ENCODE results near the gene CEP95.
A peak's percentile ranks its signal among the peaks of the same experiment; 100 is the strongest.

CEP95 gene

DNA sequence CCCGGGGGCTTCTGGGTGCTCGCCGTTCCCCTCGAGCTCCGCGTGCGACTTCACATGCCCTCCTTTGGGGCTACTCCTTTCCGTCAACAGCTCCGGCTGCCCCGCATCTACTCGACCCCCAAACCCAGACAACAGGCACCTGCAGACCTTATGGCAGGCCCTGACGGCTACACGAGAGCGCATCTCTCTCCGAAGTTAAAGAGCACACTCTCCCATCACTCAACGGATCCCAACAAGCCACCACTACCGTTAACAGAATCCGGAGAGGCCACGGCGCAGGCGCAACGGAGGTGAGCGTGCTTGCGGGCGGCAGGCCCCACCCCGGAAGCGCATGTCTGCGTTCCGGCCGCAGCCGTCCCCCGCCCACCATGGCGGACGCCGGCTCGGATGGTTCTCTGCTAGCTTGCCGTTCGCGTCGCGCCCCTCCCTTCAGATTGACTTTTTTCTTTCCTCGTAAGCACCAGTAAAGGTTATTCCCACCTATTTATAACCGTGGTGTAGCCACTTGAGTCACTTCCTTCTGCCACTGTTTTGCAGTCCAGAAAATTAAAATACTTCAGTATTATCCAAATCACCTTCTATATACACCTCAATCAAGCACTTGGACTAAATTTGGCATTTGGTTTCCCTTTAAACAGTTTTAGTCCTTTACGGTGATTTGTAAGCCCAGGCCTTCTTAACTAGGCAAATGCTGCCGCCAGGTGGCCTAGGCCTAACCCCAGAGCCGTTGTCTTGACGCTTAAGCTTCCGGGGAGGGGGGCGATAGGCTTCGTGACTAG lies 9.8 kb upstream of the CEP95 start, which contains the start of gene POLG2:
POLG2 (minus strand) TSS at position 269 of the 779 bp plus-strand sequence; CDS start at position 183, 86 bp downstream.
- peak; percentile 82 for DNase-seq

DNA sequence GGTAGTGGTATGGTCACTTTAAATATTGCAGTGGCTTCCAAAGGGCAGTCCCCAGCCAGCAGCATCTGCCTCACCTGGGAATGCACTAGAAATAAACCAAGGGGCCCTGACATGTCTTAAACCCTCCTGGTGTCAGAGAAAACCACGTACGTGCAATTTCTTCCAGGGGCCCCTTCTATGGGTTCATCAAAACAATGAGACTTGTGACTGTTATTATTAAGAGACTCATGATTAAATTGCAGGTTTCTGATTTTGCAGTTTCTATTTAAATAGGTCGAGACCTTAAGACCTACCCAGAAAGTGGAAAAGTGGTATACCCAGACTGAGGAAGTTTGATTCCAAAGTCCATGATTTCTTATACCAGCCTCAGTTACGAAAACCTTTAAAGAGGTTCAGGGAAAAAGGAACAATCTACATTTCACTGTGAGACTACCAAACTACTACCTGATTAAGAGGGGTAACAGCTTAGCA lies 9.2 kb upstream of the CEP95 start:
- DNase-seq = no peak

DNA sequence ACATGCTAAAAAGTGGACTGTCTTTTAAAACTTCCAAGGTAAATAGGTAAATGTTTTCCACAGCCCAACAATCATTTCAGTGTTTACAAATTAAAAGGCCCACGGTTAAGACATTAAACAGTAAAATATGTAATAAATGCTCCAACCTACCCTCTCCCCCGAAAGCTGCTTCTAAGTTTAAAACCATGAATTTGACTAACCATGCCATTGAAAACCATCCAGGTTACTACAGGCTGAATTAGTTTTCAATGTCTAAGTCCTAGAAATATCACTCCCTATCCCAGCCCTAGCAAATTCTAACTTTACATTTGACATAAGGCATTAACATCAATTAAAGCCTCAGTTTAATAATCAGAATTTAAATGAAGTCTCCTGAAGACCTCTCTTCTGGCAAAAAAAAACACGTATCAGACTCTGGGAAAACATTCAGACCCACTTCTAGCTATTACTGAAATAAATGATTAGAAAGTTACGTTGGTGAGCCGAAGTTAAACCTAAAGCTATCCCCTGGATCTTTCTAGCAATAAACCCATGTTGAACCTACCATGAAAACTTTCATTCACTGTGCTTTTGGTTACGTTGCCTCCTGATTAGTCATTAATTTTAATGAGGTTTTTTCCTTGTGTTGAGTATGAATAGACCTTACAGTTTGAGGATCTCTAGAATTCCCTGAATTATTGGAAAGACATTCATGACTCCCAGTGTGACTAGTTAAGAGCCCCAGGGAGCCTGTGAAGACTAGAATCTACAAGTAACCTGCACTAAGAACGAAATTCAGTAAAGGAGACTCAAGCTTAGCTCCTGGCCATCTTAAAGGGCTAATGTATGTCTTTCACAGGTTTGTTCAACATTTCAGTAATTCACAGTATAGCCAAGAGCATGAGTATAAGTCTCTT lies 8.2 kb upstream of the CEP95 start:
- no peak for DNase-seq

- DNase-seq = no peak
Observed at GRCh38 chr17:64499805-64500486, 6.8 kb upstream of the CEP95 start.

GRCh38 chr17:64500487-64500859 lies 6.3 kb upstream of the CEP95 start:
- no peak for DNase-seq

DNA sequence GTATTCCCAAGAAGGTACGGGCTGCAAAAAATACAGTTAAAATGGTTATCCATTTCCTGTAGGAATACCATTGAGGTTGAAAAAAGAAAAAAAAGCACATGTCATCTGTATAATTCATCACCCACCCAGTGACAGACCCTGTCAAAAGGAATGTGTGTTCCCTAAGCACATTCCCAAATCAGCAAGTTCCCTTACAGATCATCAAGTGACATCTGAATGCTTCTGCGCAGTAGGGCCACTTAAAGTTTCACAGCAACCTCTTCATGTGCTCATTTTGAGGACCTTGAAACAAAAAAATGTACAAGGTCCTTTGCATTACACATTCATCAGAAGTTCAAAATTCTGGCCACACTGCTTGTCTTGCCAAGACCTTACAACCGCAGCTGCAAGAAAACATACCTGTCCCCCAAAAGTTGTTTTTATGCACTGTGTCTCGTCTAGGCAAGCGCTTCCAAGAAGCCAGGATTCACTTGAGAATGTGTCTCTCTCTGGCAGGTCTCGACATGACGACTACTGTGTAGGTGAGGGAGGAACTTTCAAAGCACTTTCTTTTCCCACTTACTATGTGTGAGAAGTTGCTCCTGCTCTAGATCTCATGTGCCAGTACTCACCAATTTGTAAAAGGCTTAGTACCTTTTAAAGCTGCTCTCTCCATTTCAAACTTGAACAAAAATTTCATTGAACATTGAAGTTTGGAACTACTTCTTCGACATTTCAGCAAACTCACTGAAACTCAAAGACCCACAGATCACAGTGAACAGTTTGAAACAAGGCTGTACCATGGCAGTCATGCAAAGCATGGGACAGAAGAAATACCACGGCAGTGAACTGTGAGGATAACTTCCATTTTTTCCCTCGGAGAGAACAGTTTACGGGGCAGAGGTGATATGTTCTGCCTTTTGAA lies 5.7 kb upstream of the CEP95 start:
- DNase-seq = no peak

DNA sequence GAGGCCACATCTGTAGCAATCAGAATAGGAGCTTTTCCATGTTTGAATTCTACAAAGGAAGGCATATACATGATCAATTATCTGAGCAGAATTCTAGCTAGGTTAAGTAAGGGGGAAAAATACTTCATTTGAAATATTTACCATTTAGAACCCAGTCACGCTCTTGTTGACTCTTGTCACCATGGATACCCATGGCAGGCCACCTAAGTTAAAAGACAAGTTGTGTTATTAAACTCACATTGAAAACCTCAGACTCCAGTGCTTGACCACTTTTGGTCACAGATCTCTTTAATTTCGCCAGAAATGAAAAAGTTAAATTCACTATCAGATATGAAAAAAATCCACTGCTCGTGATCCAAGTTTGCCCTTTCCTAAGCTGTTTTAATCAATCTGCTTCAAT lies 4.8 kb upstream of the CEP95 start:
- DNase-seq = no peak

DNA sequence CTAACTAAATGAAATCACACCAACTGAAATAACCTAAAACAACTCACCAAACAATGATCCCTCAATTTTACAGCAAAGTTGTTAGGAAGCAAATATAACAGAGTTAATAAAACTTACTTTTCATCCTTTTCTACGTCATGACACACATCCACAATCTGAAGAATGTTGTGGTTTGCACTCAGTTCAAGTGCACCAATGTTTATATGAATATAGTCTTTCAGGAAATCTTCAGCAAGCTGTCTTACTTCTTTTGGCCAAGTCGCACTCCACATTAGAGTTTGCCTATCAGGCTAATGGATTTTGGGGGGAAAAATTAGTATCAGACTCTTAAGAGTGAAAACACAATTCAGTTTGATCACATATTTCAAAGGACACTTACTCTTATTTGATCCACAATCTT lies 4.0 kb upstream of the CEP95 start:
- no peak for DNase-seq

DNA sequence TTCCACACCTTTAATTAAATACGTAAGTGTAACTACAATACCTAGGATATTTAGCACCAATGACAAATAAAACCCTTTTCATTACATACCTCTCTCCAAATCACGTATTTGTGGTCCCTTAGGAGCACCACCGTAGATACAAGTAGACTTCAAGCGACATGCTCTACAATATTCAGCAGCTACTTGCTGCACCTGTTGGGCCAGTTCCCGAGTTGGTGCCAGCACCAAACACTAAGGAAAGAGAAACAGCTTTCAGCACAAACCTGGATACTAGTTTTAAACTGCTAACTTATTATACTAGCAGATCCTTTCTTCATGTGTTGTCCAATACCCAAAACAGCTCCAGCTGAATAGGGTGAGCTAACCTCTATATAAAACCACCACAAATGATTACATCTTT lies 3.4 kb upstream of the CEP95 start:
- no peak for DNase-seq

DNA sequence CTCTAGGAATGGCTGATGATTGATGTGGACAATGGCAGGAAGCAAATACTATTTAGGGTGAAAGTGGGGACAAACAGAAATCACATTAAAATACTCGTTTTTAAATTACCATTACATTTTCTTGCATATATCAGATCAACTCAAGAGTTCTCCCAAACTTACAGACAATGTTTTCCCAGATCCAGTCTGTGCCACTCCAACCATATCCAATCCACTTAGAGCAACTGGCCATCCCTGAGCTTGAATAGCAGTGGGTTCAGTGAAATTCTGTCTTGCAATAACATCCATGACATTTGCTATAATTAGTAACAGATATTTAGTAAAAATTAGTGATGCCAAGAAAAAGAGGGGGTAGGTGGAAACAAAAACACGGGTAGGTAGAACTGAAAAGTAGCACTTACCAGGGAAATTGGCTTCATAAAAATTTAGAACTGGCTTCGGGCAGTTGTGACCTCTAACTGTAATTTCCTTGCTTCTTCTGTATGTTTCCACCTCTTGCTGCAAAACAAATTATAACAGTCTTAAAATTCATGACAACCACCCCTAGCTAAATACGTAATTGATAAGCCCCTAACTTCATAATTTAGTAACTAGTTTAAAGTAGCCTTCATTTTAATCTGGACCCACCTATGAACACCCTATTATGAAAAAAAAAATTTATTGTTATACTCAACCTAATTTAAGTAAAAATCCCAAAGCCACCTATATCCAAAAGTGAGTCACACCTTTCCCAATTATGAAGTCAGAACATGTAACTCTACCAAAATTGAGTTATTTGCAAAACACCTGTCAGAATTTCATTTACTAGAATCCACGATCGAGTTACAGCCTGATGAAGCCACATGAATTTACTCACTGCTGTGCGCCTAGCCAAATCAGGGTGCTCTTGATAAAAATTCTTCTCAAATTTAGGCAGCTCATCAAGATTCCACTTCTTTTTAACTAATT lies 2.7 kb upstream of the CEP95 start:
- DNase-seq = no peak

- no peak for DNase-seq
Observed at GRCh38 chr17:64504769-64505339, 1.9 kb upstream of the CEP95 start.

DNA sequence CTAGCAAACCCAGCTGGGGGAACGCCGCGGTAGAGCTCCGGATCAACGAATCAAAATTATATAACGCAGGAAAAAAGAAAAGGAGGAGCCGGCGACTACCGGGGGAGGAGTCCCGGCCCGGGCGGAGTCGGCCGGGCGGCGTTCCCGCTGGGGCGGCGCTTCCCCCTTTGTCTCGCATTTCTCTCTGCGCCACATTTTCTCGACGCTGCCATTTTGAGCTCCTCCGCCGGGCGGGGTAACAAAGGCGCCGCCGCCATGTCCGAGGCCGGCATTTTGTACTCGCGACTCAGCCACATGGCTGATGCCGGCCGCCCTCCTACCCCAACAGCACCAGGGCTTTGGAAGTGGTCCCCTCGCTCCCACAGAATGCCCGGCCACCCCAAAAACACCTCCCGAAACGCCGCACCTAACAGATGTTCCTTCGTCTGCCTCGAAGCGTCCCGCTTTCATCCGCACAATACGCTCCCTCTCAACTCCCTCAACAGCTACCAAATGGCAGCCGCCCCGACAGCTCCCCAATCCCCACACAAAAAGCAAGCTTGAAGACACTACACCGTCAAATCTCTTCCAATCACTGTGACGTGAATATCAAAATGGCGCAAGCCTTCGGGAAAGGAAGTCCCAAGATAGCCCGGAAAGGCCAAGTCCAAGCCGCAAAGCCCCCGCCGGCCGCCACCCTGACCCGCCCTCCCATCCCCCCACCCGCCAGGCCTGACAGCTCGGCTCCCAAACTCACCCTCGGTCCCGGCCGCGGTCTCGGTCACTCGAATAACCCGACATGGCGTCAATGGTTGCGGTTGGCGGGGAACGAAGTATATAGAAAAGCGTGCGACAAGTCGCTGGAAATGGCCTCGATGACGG lies 1.2 kb upstream of the CEP95 start:
- DNase-seq = peak; percentile 51

DNA sequence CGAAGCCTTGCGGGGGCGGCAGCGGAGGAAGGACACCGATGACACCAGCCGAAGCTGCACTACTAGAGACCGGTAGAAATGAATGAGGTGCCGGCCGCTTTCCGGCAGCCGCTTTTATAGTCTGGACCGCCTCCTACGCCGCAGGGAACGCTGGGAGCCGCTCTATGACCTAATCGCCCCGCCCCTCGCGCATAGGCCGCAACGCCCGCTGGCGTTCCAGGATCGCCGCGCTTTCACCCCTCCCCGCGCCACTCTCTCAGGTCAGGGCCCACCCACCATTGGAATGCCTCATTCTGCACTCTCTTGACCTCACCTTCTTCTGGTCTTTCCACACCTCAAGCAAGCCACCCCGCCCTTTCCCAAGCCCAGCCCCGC lies 589 bp upstream of the CEP95 start, which contains the start of gene DDX5:
DDX5 (minus strand) TSS at position 89 of the 375 bp plus-strand sequence. CDS start 170 bp downstream, outside the sequence.
- DNase-seq = peak; percentile 96

GRCh38 chr17:64507413-64507782 lies 621 bp downstream of the CEP95 start:
- DNase-seq = peak; percentile 55

- DNase-seq = no peak
Observed at GRCh38 chr17:64508683-64509082, 1.9 kb downstream of the CEP95 start.

- DNase-seq = no peak
Observed at GRCh38 chr17:64509179-64509578, 2.4 kb downstream of the CEP95 start.

DNA sequence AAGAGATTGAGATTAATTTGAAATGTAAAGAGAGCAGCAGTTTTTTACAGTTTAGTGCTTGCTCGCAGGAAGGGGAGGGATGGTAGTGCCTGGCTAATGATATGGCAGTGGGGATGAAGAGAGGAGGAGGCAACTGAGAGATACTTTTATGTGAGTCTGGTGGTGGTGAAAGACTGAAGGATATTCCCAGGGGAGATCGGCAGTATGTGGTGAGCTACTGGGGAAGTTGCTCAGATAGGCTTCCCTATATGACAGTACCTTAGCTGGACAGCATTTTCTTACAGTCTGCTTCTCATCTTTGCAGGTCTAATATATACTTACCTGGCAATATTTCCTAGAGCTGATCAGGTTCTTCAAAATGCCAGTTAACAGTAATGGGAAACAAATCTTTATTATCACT lies 8.6 kb downstream of the CEP95 start:
- no peak for DNase-seq

DNA sequence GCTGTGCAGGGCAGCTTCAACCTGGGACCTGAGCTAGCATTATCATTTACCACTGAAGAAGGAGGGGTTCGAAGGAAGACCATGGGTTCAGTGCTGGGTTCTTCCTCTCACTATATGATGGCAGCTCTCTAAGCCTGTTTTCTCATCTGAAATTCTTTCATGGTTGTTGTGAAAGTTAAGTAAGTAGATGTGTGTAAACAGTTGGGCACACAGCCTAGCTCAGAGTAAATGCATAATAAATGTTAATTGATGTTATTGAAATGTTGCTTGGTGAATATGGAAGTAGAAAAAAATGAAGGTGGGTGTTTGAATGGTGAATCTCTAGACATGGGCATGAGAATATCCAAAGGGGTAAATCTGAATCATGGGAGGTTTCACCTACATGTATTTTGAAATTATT lies 9.1 kb downstream of the CEP95 start:
- DNase-seq = no peak

DNA sequence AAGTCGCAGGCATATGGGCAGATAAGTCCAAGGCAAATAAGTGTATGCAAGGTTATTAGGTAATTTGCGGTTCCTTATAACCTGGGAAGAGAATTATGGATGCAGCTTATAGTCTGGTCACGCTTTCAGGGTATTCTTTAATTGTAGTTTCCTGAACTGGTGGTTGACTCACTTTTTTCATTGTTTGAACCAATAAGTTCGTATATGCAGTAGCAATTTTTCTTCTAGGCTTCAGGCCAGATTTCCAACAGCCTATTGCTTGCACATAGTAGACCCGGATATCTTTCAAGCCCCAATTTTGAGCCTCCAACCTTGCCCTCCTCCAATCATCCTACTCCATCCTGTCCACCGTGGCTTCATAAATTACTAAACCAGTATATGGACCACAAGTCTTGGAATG lies 12.8 kb downstream of the CEP95 start:
- DNase-seq = no peak

GRCh38 chr17:64520359-64520758 lies 13.6 kb downstream of the CEP95 start:
- no peak for DNase-seq

Measured in NCI-H446 treated with DMSO at 0.1 percent for 48 hours (cell line).